Uterus (tissue), 4 donors: ENCODE results near the gene MACROH2A1. TPM values are rescaled to one million over a fixed set of nuclear protein-coding genes. Genes with fewer than 3 reads are reported as not detected.

Source experiments
- small RNA-seq: library from RNA; depleted of rRNA; stranded (forward); fragments of <200 nt; gene quantifications from one replicate; pipeline ENCODE3, GENCODE V24; 2016
- total RNA-seq, 4 donors: library from RNA; depleted of rRNA in 3 of 4; stranded (reverse); fragments of >200 nt in 3 of 4; gene quantifications; one replicate each; pipeline versions ENCODE4 v1.1.0 to v1.2.4, GENCODE V29; 2014 to 2023
- donor health status: DM: yes; HTN: yes; CAD: no.

Gene MACROH2A1
- total RNA-seq, 4 donors from 2014 or later: 121 to 200 (median 141) TPM

Small RNAs within 50 kb of the gene (small RNA-seq; reads per million reads assigned to genes)
- not detected for gene DCANP1

Other genes starting within 250 kb of the MACROH2A1 start
- not detected for gene DCANP1, start 48.1 kb upstream of the MACROH2A1 start, total RNA-seq
- under 1 TPM in 1 of 4 donors, not detected in 3; 0.28 TPM for gene TIFAB, start 53.1 kb upstream of the MACROH2A1 start, total RNA-seq
- gene NEUROG1, start 136.7 kb upstream of the MACROH2A1 start, total RNA-seq: not detected
- 10 to 100 TPM in 1 of 4 donors, 1 to 10 TPM in 3; 1.4 to 10.9 (median 3.5) TPM for gene CXCL14, start 179.8 kb upstream of the MACROH2A1 start, total RNA-seq